H9 (cell line): ENCODE data around the gene KAZN. TPM values are rescaled to one million over a fixed set of nuclear protein-coding genes. Genes with fewer than 3 reads are reported as not detected.

Experiments
- DNase-seq: peaks from one replicate; pipeline ENCODE4 v3.0.0-alpha.2; 2017
- H2AFZ ChIP-seq: one replicate; pipeline ENCODE4 v1.6.1; 2013; ENCODE audit warnings: mild to moderate bottlenecking, low read length, control low read depth, moderate library complexity
- H2AK5ac ChIP-seq: 2 replicates; pipeline ENCODE4 v1.6.1; 2013; ENCODE audit warnings: low read length, control low read depth, mixed read lengths; ENCODE audit not compliant: insufficient read length
- H2BK120ac ChIP-seq: one replicate; pipeline ENCODE4 v1.6.1; 2013; ENCODE audit warnings: low read depth, mild to moderate bottlenecking, low read length, control low read depth, inconsistent platforms; ENCODE audit not compliant: poor library complexity, severe bottlenecking
- H2BK12ac ChIP-seq: 2 replicates; pipeline ENCODE4 v1.6.1; 2013; ENCODE audit warnings: low read length, control low read depth, mixed read lengths, low read depth; ENCODE audit not compliant: insufficient read length
- H2BK15ac ChIP-seq: 2 replicates; pipeline ENCODE4 v1.6.1; 2013; ENCODE audit warnings: low read depth, low read length, control low read depth
- H2BK20ac ChIP-seq: one replicate; pipeline ENCODE4 v1.6.1; 2013; ENCODE audit warnings: low read depth, mild to moderate bottlenecking, low read length, control low read depth, inconsistent platforms; ENCODE audit not compliant: poor library complexity, severe bottlenecking
- H2BK5ac ChIP-seq: 2 replicates; pipeline ENCODE4 v1.6.1; 2013; ENCODE audit warnings: low read length, control low read depth, mixed read lengths; ENCODE audit not compliant: insufficient read length
- H3K14ac ChIP-seq: 2 replicates; pipeline ENCODE4 v1.6.1; 2013; ENCODE audit warnings: low read length, control low read depth; ENCODE audit not compliant: insufficient read depth
- H3K18ac ChIP-seq: 2 replicates; pipeline ENCODE4 v1.6.1; 2013; ENCODE audit warnings: low read depth, mild to moderate bottlenecking, mixed read lengths, low read length, control low read depth; ENCODE audit not compliant: insufficient read length
- H3K23ac ChIP-seq: 2 replicates; pipeline ENCODE4 v1.6.1; 2013; ENCODE audit warnings: low read length, control low read depth, mixed read lengths, low read depth; ENCODE audit not compliant: insufficient read length
- H3K23me2 ChIP-seq: 2 replicates; pipeline ENCODE4 v1.6.1; 2013; ENCODE audit warnings: low read depth, mild to moderate bottlenecking, mixed read lengths, low read length, control low read depth; ENCODE audit not compliant: insufficient read length, poor library complexity, severe bottlenecking
- H3K27ac ChIP-seq: 2 replicates; pipeline ENCODE4 v1.5.1; 2013; ENCODE audit warnings: low read length, control low read depth, mixed read lengths, low read depth; ENCODE audit not compliant: insufficient read length
- H3K27me3 ChIP-seq: 2 replicates; pipeline ENCODE4 v1.6.1; 2013; ENCODE audit warnings: low read length, control low read depth, inconsistent platforms; ENCODE audit not compliant: insufficient read depth
- H3K4ac ChIP-seq: 2 replicates; pipeline ENCODE4 v1.6.1; 2013; ENCODE audit warnings: low read depth, mild to moderate bottlenecking, control low read depth, inconsistent platforms, low read length, moderate library complexity
- H3K4me1 ChIP-seq: 2 replicates; pipeline ENCODE4 v1.6.1; 2013; ENCODE audit warnings: low read length, control low read depth, inconsistent platforms; ENCODE audit not compliant: insufficient read depth
- H3K4me2 ChIP-seq: 2 replicates; pipeline ENCODE4 v1.6.1; 2013; ENCODE audit warnings: low read length, control low read depth, mixed read lengths; ENCODE audit not compliant: insufficient read length, insufficient read depth
- H3K56ac ChIP-seq: 2 replicates; pipeline ENCODE4 v1.6.1; 2013; ENCODE audit warnings: low read depth, mild to moderate bottlenecking, mixed read lengths, low read length, control low read depth; ENCODE audit not compliant: insufficient read length
- H3K79me1 ChIP-seq: 2 replicates; pipeline ENCODE4 v1.6.1; 2013; ENCODE audit warnings: low read depth, mild to moderate bottlenecking, moderate library complexity, low read length, control low read depth, inconsistent platforms; ENCODE audit not compliant: insufficient read depth, poor library complexity, severe bottlenecking
- H3K79me2 ChIP-seq: 2 replicates; pipeline ENCODE4 v1.6.1; 2013; ENCODE audit warnings: low read length, control low read depth, inconsistent platforms; ENCODE audit not compliant: insufficient read depth
- H3K9ac ChIP-seq: 2 replicates; pipeline ENCODE4 v1.6.1; 2013; ENCODE audit warnings: low read length, control low read depth, mixed read lengths; ENCODE audit not compliant: insufficient read length; ENCODE audit errors: extremely low read depth
- H3K9me3 ChIP-seq: one replicate; pipeline ENCODE4 v1.6.1; 2013; ENCODE audit warnings: low read depth, low read length, inconsistent platforms; ENCODE audit not compliant: control insufficient read depth
- H3T11ph ChIP-seq: one replicate; pipeline ENCODE4 v1.6.1; 2013; ENCODE audit warnings: mild to moderate bottlenecking, low read length, control low read depth, inconsistent platforms
- H4K20me1 ChIP-seq: one replicate; pipeline ENCODE4 v1.6.1; 2013; ENCODE audit not compliant: control insufficient read depth, insufficient read length, insufficient read depth
- H4K5ac ChIP-seq: 2 replicates; pipeline ENCODE4 v1.6.1; 2013; ENCODE audit warnings: low read depth, mild to moderate bottlenecking, mixed read lengths, low read length, control low read depth; ENCODE audit not compliant: insufficient read length
- H4K8ac ChIP-seq: replicated peaks from 2 replicates; pipeline ENCODE4 v1.6.1; 2013; ENCODE audit warnings: low read length, control low read depth, mixed read lengths, low read depth; ENCODE audit not compliant: insufficient read length
- H4K91ac ChIP-seq: 2 replicates; pipeline ENCODE4 v1.6.1; 2013; ENCODE audit warnings: low read depth, mild to moderate bottlenecking, moderate library complexity, mixed read lengths, low read length, control low read depth; ENCODE audit not compliant: insufficient read length
- H3K27ac Mint-ChIP-seq, 3 experiments: 2 replicates in 2 of 3; 3 replicates in 1 of 3; pipeline ENCODE4 v1.8.0; 2020 to 2021; ENCODE audit warnings: mixed read lengths in 3 of 3, mild to moderate bottlenecking in 1 of 3, moderate library complexity in 1 of 3
- H3K27me3 Mint-ChIP-seq: 2 replicates; pipeline ENCODE4 v1.8.0; 2021; ENCODE audit warnings: low read depth, mild to moderate bottlenecking, moderate library complexity, mixed read lengths
- H3K36me3 Mint-ChIP-seq, 3 experiments: 2 replicates in 2 of 3; 3 replicates in 1 of 3; pipeline ENCODE4 v1.8.0; 2020 to 2021; ENCODE audit warnings: low read depth in 3 of 3, mixed read lengths in 3 of 3; ENCODE audit not compliant: insufficient read depth in 1 of 3
- H3K4me1 Mint-ChIP-seq, 2 experiments: 2 replicates each; pipeline ENCODE4 v1.8.0; 2020; ENCODE audit warnings: mixed read lengths in 2 of 2
- H3K4me3 Mint-ChIP-seq, 2 experiments: 2 replicates in 1 of 2; 3 replicates in 1 of 2; pipeline ENCODE4 v1.8.0; 2020 to 2021; ENCODE audit warnings: mild to moderate bottlenecking in 2 of 2, mixed read lengths in 2 of 2, moderate library complexity in 1 of 2
- H3K9me3 Mint-ChIP-seq, 2 experiments: 2 replicates in 1 of 2; 3 replicates in 1 of 2; pipeline ENCODE4 v1.8.0; 2020; ENCODE audit warnings: mild to moderate bottlenecking in 2 of 2, mixed read lengths in 2 of 2, moderate library complexity in 1 of 2
- CTCF ChIP-seq: fragments of 200-600 bp; sonication (generic); conservative IDR thresholded peaks from 3 replicates; pipeline ENCODE4 v1.8.0; 2021; ENCODE audit warnings: antibody characterized with exemption, mild to moderate bottlenecking
- WGBS: extraction: QIAGEN DNeasy Blood & Tissue Kit; methylation state at CpG from one replicate; pipeline ENCODE4 v1.1.7; 2013; ENCODE audit warnings: missing lambda C conversion rate, low lambda C conversion rate, mixed read lengths; ENCODE audit not compliant: insufficient read length; ENCODE audit errors: extremely low coverage; 5-methylcytosine and 5-hydroxymethylcytosine counted together
- total RNA-seq: library from RNA; stranded (reverse); gene quantifications from 2 replicates; pipeline ENCODE4 v1.2.1, GENCODE V29; 2021

The KAZN gene
- total RNA-seq, 1 experiment from 2014 or later = 7.6 TPM

- Histone ChIP-seq H3T11ph (no peak overlapping the region), H3K4me2 (no peak overlapping the region), H3K79me1 (no peaks in the 10 kb centered on the region), H3K27me3 (no peaks in the 10 kb centered on the region), H2BK15ac (no peak overlapping the region), H4K20me1 (no peaks in the 10 kb centered on the region), H3K27ac (no peak overlapping the region), H2AFZ (no peak overlapping the region), H2BK5ac (no peak overlapping the region), H3K14ac (no peak overlapping the region), H3K79me2 (no peaks in the 10 kb centered on the region), H3K9ac (no peak overlapping the region), H3K9me3 (no peaks in the 10 kb centered on the region), H2BK12ac (no peak overlapping the region), H3K18ac (no peak overlapping the region), H3K23me2 (no peaks in the 10 kb centered on the region), H2BK120ac (no peak overlapping the region), H3K56ac (no peak overlapping the region), H2AK5ac (no peak overlapping the region), H4K91ac (no peak overlapping the region), H2BK20ac (no peak overlapping the region), H4K5ac (no peak overlapping the region), H3K4ac (no peak overlapping the region), H3K4me1 (no peaks in the 10 kb centered on the region), H4K8ac (no peak overlapping the region), H3K23ac (no peak overlapping the region)
- Mint-ChIP-seq H3K27ac (peak overlapping the region in 1 of 3 experiments; percentile 37; a peak in 1 of 7 replicates), H3K4me3 (no peak overlapping the region), H3K27me3 (no peaks in the 10 kb centered on the region), H3K9me3 (no peaks in the 10 kb centered on the region; a peak in 1 of 5 replicates), H3K4me1 (peaks cover 10 to 14% of the 10 kb centered on the region in 2 experiments), H3K36me3 (no peaks in the 10 kb centered on the region)
- TF ChIP-seq CTCF = no peak
- DNase-seq = no peak
- no CpG with 5 or more reads among the region's 8 CpGs for WGBS
Observed at GRCh38 chr1:14660801-14661200, 62.3 kb downstream of the KAZN start.
